ENCODE measurements around the gene RBM20. TPM values are rescaled to one million over a fixed set of nuclear protein-coding genes. Genes with fewer than 3 reads are reported as not detected.

RBM20 gene
- total RNA-seq, 1 donor from 2014 or later = 0.02 TPM

DNA sequence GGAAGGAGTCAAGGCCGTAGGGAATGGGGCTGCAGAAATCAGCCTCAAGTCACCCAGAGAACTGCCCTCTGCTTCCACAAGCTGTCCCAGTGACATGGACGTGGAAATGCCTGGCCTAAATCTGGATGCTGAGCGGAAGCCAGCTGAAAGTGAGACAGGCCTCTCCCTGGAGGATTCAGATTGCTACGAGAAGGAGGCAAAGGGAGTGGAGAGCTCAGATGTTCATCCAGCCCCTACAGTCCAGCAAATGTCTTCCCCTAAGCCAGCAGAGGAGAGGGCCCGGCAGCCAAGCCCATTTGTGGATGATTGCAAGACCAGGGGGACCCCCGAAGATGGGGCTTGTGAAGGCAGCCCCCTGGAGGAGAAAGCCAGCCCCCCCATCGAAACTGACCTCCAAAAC lies 177.4 kb downstream of the RBM20 start:
- Mint-ChIP-seq H3K27me3 (ENCODE audit: low read depth) (peaks cover 10% of the 10 kb centered on the region), H3K4me3 (ENCODE audit: low read depth) (no peak overlapping the region), H3K4me1 (ENCODE audit: low read depth) (peaks cover 13% of the 10 kb centered on the region), H3K27ac (no peak overlapping the region), H3K36me3 (ENCODE audit: low read depth) (no peaks in the 10 kb centered on the region), H3K9me3 (no peaks in the 10 kb centered on the region)
- DNase-seq (ENCODE audit: low spot score) = no peak
- intact Hi-C loops (cut with micrococcal nuclease) = no loop called here

DNA sequence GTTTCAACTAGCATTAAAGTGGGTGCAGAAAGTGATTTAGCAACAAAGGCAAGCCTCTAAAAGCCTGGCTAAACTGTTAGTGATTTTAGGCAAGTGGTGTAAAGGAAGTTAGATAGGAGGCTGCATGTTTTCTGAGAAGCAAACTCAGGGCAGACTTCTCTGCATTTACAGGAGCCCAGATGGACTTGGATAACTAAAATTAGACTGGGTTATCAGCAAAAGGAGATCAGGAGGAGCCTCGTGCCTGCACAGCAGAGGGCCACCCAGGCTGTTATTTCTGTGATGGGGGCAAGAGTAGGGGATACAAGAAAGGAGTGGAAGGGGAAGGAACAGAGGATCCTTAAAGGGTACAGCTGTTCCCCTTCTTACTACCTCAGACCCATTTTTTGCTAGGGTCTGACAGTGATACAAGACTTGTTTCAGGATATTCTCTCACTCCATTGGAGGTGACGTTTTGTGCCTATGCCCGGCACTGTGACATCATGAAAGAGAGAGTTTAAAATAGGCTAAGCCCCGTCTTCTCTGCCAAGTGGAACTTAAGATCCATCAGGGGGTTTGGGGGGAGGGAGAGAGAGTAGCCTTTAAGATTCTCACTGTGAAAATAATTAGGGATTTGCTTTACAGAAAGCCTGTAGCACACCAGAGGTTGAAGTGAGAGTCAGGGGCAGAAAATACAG lies 178.0 kb downstream of the RBM20 start:
- Mint-ChIP-seq H3K9me3 (no peaks in the 10 kb centered on the region), H3K27ac (no peak overlapping the region), H3K36me3 (ENCODE audit: low read depth) (no peaks in the 10 kb centered on the region), H3K27me3 (ENCODE audit: low read depth) (peaks cover 17% of the 10 kb centered on the region), H3K4me3 (ENCODE audit: low read depth) (no peak overlapping the region), H3K4me1 (ENCODE audit: low read depth) (peaks cover 11% of the 10 kb centered on the region)
- DNase-seq (ENCODE audit: low spot score) = no peak
- intact Hi-C loops (cut with micrococcal nuclease) = no loop called here

- no peak overlapping the region for H3K4me3 Mint-ChIP-seq (ENCODE audit: low read depth)
- no peaks in the 10 kb centered on the region for H3K36me3 Mint-ChIP-seq (ENCODE audit: low read depth)
- H3K27me3 Mint-ChIP-seq (ENCODE audit: low read depth) = peaks cover 19% of the 10 kb centered on the region
- intact Hi-C loops (cut with micrococcal nuclease) = no loop called here
- H3K9me3 Mint-ChIP-seq = no peaks in the 10 kb centered on the region
- DNase-seq (ENCODE audit: low spot score) = no peak
- H3K4me1 Mint-ChIP-seq (ENCODE audit: low read depth) = peaks cover 7% of the 10 kb centered on the region
- H3K27ac Mint-ChIP-seq = no peak overlapping the region
These were observed 178.7 kb downstream of the RBM20 start for GRCh38 chr10:110822712-110823311.

- H3K9me3 Mint-ChIP-seq = no peaks in the 10 kb centered on the region
- intact Hi-C loops (cut with micrococcal nuclease) = no loop called here
- no peak overlapping the region for H3K27ac Mint-ChIP-seq
- H3K4me1 Mint-ChIP-seq (ENCODE audit: low read depth) = peaks cover 7% of the 10 kb centered on the region
- peaks cover 21% of the 10 kb centered on the region for H3K27me3 Mint-ChIP-seq (ENCODE audit: low read depth)
- no peak overlapping the region for H3K4me3 Mint-ChIP-seq (ENCODE audit: low read depth)
- DNase-seq (ENCODE audit: low spot score) = no peak
- H3K36me3 Mint-ChIP-seq (ENCODE audit: low read depth) = no peaks in the 10 kb centered on the region
These were observed 180.0 kb downstream of the RBM20 start for GRCh38 chr10:110824152-110824441.

DNA sequence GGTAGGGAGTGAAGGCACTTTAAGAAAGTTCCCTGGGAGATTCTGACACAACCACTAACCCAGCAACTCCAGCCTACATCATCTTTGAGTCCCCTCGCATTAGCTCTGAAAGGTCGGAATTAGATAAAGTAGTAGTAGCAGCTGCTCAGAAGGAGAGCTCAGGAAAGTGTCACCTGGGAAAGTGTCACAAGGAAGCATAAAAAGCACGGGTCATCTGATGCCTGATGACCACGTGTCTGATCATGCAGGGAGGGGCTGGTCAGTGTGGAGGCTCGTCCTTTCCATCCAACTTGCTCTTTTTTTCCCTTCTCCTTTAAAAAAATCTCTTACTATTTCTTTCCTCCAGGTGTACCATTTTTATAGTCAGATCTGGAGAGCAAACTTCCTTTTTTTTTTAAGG lies 180.5 kb downstream of the RBM20 start:
- Mint-ChIP-seq H3K9me3 (no peaks in the 10 kb centered on the region), H3K27me3 (ENCODE audit: low read depth) (peaks cover 21% of the 10 kb centered on the region), H3K4me1 (ENCODE audit: low read depth) (peaks cover 7% of the 10 kb centered on the region), H3K36me3 (ENCODE audit: low read depth) (no peaks in the 10 kb centered on the region), H3K4me3 (ENCODE audit: low read depth) (no peak overlapping the region), H3K27ac (no peak overlapping the region)
- intact Hi-C loops (cut with micrococcal nuclease) = no loop called here
- no peak for DNase-seq (ENCODE audit: low spot score)

DNA sequence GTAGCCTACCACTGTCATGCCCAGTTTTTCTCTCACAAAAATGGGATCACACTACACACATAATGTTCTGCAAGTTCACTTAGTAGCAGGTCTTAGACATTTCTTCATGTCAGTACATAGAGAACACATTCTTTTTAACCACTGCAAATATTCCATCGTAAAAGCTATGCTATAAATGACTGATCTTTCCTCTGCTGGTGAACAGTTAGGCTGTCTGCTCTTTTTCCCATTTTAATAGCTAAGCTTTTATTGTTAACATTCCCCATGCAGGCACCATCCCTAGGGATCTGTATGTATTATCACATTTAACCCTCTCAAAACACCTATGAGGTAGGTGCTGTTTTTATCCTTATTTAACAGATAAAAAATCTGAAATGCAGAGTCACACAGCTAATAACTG lies 181.4 kb downstream of the RBM20 start:
- no peaks in the 10 kb centered on the region for H3K9me3 Mint-ChIP-seq
- no peak for DNase-seq (ENCODE audit: low spot score)
- intact Hi-C loops (cut with micrococcal nuclease) = no loop called here
- H3K4me3 Mint-ChIP-seq (ENCODE audit: low read depth) = no peak overlapping the region
- H3K4me1 Mint-ChIP-seq (ENCODE audit: low read depth) = peaks cover 7% of the 10 kb centered on the region
- peaks cover 21% of the 10 kb centered on the region for H3K27me3 Mint-ChIP-seq (ENCODE audit: low read depth)
- no peaks in the 10 kb centered on the region for H3K36me3 Mint-ChIP-seq (ENCODE audit: low read depth)
- H3K27ac Mint-ChIP-seq = no peak overlapping the region

GRCh38 chr10:110827410-110827809 lies 183.3 kb downstream of the RBM20 start:
- H3K4me1 Mint-ChIP-seq (ENCODE audit: low read depth) = no peaks in the 10 kb centered on the region
- intact Hi-C loops (cut with micrococcal nuclease) = no loop called here
- DNase-seq (ENCODE audit: low spot score) = no peak
- H3K4me3 Mint-ChIP-seq (ENCODE audit: low read depth) = no peak overlapping the region
- no peaks in the 10 kb centered on the region for H3K36me3 Mint-ChIP-seq (ENCODE audit: low read depth)
- peaks cover 21% of the 10 kb centered on the region for H3K27me3 Mint-ChIP-seq (ENCODE audit: low read depth)
- no peaks in the 10 kb centered on the region for H3K9me3 Mint-ChIP-seq
- no peak overlapping the region for H3K27ac Mint-ChIP-seq

GRCh38 chr10:110827875-110828274 lies 183.7 kb downstream of the RBM20 start:
- peaks cover 21% of the 10 kb centered on the region for H3K27me3 Mint-ChIP-seq (ENCODE audit: low read depth)
- no peaks in the 10 kb centered on the region for H3K4me1 Mint-ChIP-seq (ENCODE audit: low read depth)
- H3K36me3 Mint-ChIP-seq (ENCODE audit: low read depth) = no peaks in the 10 kb centered on the region
- no peaks in the 10 kb centered on the region for H3K9me3 Mint-ChIP-seq
- H3K27ac Mint-ChIP-seq = no peak overlapping the region
- no peak for DNase-seq (ENCODE audit: low spot score)
- intact Hi-C loops (cut with micrococcal nuclease) = no loop called here
- H3K4me3 Mint-ChIP-seq (ENCODE audit: low read depth) = no peak overlapping the region

- no peaks in the 10 kb centered on the region for H3K9me3 Mint-ChIP-seq
- H3K27ac Mint-ChIP-seq = no peak overlapping the region
- no peak overlapping the region for H3K4me3 Mint-ChIP-seq (ENCODE audit: low read depth)
These were observed 184.4 kb downstream of the RBM20 start for GRCh38 chr10:110828525-110828924.

GRCh38 chr10:110829721-110830410 lies 185.7 kb downstream of the RBM20 start:
- H3K4me3 Mint-ChIP-seq (ENCODE audit: low read depth) = no peak overlapping the region
- no peaks in the 10 kb centered on the region for H3K36me3 Mint-ChIP-seq (ENCODE audit: low read depth)
- H3K9me3 Mint-ChIP-seq = no peaks in the 10 kb centered on the region
- peaks cover 16% of the 10 kb centered on the region for H3K27me3 Mint-ChIP-seq (ENCODE audit: low read depth)
- H3K27ac Mint-ChIP-seq = no peak overlapping the region
- intact Hi-C loops (cut with micrococcal nuclease) = no loop called here
- no peak for DNase-seq (ENCODE audit: low spot score)
- H3K4me1 Mint-ChIP-seq (ENCODE audit: low read depth) = peaks cover 5% of the 10 kb centered on the region

More at GRCh38 chr10:110828525-110828924, 184.4 kb downstream of the RBM20 start:
- no peaks in the 10 kb centered on the region for H3K4me1 Mint-ChIP-seq (ENCODE audit: low read depth)
- H3K36me3 Mint-ChIP-seq (ENCODE audit: low read depth) = no peaks in the 10 kb centered on the region
- intact Hi-C loops (cut with micrococcal nuclease) = no loop called here
- no peak for DNase-seq (ENCODE audit: low spot score)
- H3K27me3 Mint-ChIP-seq (ENCODE audit: low read depth) = peaks cover 21% of the 10 kb centered on the region

DNA sequence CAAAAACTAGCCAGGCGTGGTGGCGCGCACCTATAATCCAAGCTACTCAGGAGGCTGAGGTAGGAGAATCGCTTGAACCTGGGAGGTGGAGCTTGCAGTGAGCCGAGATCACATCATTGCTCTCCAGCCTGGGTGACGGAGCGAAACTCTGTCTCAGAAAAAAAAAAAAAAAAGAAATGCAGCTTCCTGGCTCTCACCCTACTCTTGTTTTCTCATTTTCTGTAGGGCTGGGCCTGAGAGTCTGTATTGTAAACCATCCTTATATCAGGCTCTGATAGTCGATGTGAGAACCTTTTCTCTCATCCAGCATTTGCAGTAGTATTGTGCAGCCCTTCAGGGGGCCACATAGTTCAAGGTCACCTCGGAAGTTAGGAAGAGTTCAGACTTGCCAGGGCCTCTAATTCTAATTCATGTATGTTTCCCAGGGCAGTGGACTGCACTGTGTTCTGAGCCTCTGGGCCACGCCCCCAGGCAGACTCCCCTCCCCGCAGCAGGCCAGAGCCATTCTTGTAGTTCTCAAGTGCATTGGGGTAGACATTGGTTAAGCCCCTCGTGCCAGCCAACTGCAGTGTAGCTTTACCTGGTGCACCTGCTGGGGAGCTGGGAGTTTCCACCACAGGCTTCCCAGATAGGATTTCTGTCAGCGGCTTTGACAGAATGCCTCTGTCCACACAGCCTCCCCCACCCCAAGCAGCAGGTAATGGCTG lies 189.3 kb downstream of the RBM20 start:
- Mint-ChIP-seq H3K27ac (no peak overlapping the region), H3K27me3 (ENCODE audit: low read depth) (no peaks in the 10 kb centered on the region), H3K4me3 (ENCODE audit: low read depth) (no peak overlapping the region), H3K4me1 (ENCODE audit: low read depth) (peaks cover 9% of the 10 kb centered on the region), H3K9me3 (no peaks in the 10 kb centered on the region), H3K36me3 (ENCODE audit: low read depth) (no peaks in the 10 kb centered on the region)
- no peak for DNase-seq (ENCODE audit: low spot score)
- intact Hi-C loops (cut with micrococcal nuclease) = no loop called here

DNA sequence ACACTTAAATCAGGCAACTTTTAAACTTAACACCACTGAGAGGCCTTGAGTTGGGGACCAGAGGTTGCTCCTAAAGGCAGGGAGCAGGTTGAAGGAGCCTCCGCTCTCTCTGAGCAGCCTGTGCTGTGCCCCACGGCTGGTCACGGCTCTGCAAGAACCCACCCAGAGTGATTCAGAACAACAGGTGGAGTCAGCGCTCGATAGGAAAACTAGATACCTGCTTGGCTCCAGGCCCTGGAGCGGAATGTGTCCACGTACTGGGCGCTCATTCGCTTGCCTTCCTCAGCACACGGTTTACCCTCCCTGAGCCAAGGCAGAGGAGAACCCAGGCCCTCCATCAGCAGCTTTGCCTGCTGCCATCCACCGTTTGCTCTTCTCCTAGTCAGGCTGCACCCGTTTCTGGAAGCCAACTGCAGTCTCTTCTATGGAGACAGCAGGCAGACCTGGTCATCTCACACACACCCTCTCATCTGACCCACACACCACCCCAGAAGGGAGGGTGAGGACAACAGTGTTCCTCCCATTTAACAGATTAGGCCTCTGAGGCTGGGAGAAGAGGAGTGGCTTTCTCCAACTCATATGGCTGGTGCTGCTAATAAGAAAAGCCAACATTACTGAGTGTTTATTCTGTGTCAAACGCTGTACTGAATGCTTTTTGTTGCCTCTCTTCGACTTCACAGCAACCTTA lies 189.9 kb downstream of the RBM20 start:
- intact Hi-C loops (cut with micrococcal nuclease) = no loop called here
- Mint-ChIP-seq H3K4me1 (ENCODE audit: low read depth) (peaks cover 9% of the 10 kb centered on the region), H3K27ac (peak overlapping the region; percentile 57), H3K27me3 (ENCODE audit: low read depth) (no peaks in the 10 kb centered on the region), H3K9me3 (no peaks in the 10 kb centered on the region), H3K4me3 (ENCODE audit: low read depth) (no peak overlapping the region), H3K36me3 (ENCODE audit: low read depth) (no peaks in the 10 kb centered on the region)
- DNase-seq (ENCODE audit: low spot score) = no peak
